ENCODE data around the gene LRP11. TPM values are rescaled to one million over a fixed set of nuclear protein-coding genes. Genes with fewer than 3 reads are reported as not detected.
A peak's percentile ranks its signal among the peaks of the same experiment; 100 is the strongest.
"Not testable (repeated sequence)": the region's sequence is repeated elsewhere in the genome, so short reads cannot be mapped to it uniquely, and the experiment has no call there.

Gene LRP11
- total and polyA plus RNA-seq, 2 experiments from 2014 or later, result 50.3 to 108 TPM

DNA sequence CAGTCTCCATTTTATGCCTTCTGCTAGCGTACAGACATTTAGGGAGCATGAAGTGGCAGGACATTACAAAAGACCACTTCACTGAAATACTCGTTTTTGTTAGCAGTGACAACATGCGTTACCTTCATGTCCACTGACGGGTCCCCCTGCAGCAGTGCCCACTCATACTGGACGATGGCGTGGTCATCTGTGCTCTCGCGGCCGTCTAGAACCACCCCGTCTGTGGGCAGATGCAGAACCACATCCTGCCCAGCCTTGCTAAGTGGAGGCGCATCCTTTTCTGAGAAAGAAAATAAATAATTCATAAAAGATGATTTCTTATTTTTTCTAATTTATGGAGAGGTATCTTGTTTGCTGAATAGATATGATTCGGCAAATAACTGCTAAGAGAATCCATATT, 11.3 kb downstream of the LRP11 start:
- Histone ChIP-seq H2AFZ (no peak overlapping the region), H3K9ac (no peak overlapping the region), H3K9me3 (ENCODE audit: low read depth) (no peaks in the 10 kb centered on the region), H3K27me3 (replicated peaks; ENCODE audit: insufficient read depth) (no peaks in the 10 kb centered on the region), H3K9me2 (ENCODE audit: insufficient read depth) (no peaks in the 10 kb centered on the region), H3F3A (ENCODE audit: insufficient read depth) (peaks cover 67% of the 10 kb centered on the region), H3K36me3 (ENCODE audit: low read depth) (0 out of 2 replicates have a peak, but pooled peaks cover 4% of the 10 kb centered on the region), H3K4me1 (ENCODE audit: insufficient read depth) (peaks cover 68% of the 10 kb centered on the region), H3K79me2 (ENCODE audit: insufficient read depth) (peaks cover 77% of the 10 kb centered on the region), H3K27ac (0 out of 2 replicates have a peak overlapping the region, but pooled peaks have one; percentile 47), H4K20me1 (ENCODE audit: insufficient read depth) (no peaks in the 10 kb centered on the region), H3K4me2 (ENCODE audit: unreplicated experiment) (no peak overlapping the region), H3K4me3 (no peak overlapping the region)
- in situ Hi-C loops (cut with MboI), result no loop called here
- TF ChIP-seq EZH2phosphoT487 (IDR thresholded peaks at IDR 0.05; ENCODE audit: insufficient read depth, low read depth), result no peak
- no peak for TF ChIP-seq EZH2 (IDR thresholded peaks at IDR 0.05; ENCODE audit: insufficient read depth, poor library complexity, severe bottlenecking)
- DNase-seq, result no peak
- WGBS, 2 experiments (ENCODE audit: low coverage in 1 of 2, low lambda C conversion rate in 2 of 2, missing lambda C conversion rate in 2 of 2), result 94 to 95% methylated on average over 12 of the region's 12 CpGs

DNA sequence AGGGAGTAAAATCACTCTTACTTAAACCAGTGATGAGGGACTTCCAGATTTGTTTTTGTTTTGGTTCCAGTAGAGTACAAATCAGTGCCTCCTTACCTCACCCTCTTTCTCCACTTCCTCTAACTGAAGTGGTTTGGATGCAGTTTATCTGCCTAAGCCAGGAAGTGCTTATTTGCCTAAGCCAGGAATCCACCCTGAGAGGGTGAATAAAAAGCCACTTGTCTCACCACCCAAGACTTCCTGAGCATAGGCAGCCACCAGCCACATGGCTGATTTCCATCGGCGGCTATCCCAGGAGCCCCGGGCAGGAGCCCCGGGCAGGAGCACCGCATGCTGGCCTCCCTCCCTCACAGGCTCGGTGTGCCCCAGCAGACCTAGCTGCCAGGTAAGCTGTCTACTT, 12.0 kb downstream of the LRP11 start:
- Histone ChIP-seq H2AFZ (no peak overlapping the region), H3K4me2 (ENCODE audit: unreplicated experiment) (peak overlapping the region; percentile 16), H4K20me1 (ENCODE audit: insufficient read depth) (no peaks in the 10 kb centered on the region), H3K27me3 (replicated peaks; ENCODE audit: insufficient read depth) (no peaks in the 10 kb centered on the region), H3K79me2 (ENCODE audit: insufficient read depth) (peaks cover 70% of the 10 kb centered on the region), H3K9ac (no peak overlapping the region), H3K36me3 (ENCODE audit: low read depth) (0 out of 2 replicates have a peak, but pooled peaks cover 4% of the 10 kb centered on the region), H3K9me2 (ENCODE audit: insufficient read depth) (no peaks in the 10 kb centered on the region), H3K27ac (peak overlapping the region; percentile 47), H3K4me1 (ENCODE audit: insufficient read depth) (peaks cover 69% of the 10 kb centered on the region), H3F3A (ENCODE audit: insufficient read depth) (peaks cover 68% of the 10 kb centered on the region), H3K9me3 (ENCODE audit: low read depth) (no peaks in the 10 kb centered on the region), H3K4me3 (no peak overlapping the region)
- peak; percentile 37 for DNase-seq
- in situ Hi-C loops (cut with MboI), result no loop called here
- TF ChIP-seq EZH2phosphoT487 (IDR thresholded peaks at IDR 0.05; ENCODE audit: insufficient read depth, low read depth) (no peak), EZH2 (IDR thresholded peaks at IDR 0.05; ENCODE audit: insufficient read depth, poor library complexity, severe bottlenecking) (no peak)
- 88 to 90% methylated on average over 6 of the region's 6 CpGs for WGBS, 2 experiments (ENCODE audit: low coverage in 1 of 2, low lambda C conversion rate in 2 of 2, missing lambda C conversion rate in 2 of 2)

DNA sequence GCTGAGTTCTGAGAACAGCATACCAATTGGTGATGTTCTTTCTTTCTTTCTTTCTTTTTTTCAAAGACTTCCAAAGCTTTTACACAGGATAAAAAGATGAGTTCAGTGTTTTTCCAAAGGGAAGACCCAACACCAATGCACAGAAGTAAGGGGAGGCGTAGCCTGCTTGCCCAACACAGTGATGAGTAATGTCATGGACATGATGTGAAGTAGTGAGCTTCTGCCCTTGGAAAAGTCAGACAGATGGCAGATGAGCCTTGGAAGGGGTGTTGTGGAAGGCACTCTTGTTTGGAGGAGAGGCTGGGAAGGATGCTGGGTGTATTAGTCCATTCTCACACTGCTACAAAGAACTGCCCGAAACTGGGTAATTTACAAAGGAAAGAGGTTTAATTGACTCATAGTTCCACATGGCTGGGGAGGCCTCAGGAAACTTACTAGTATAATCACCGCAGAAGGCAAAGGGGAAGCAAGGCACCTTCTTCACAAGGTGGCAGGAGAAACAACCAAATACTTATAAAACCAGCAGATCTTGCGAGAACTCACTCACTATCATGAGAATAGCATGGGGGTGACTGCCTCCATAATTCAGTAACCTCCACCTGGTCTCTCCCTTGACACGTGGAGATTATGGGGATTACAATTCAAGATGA, 12.6 kb downstream of the LRP11 start:
- peaks cover 64% of the 10 kb centered on the region for H3K79me2 ChIP-seq (ENCODE audit: insufficient read depth)
- H3K9me2 ChIP-seq (ENCODE audit: insufficient read depth), result no peaks in the 10 kb centered on the region
- WGBS, 2 experiments (ENCODE audit: low coverage in 1 of 2, low lambda C conversion rate in 2 of 2, missing lambda C conversion rate in 2 of 2), result 78 to 83% methylated on average over 5 of the region's 5 CpGs
- peaks cover 69% of the 10 kb centered on the region for H3K4me1 ChIP-seq (ENCODE audit: insufficient read depth)
- H4K20me1 ChIP-seq (ENCODE audit: insufficient read depth), result no peaks in the 10 kb centered on the region
- H2AFZ ChIP-seq, result no peak overlapping the region
- H3F3A ChIP-seq (ENCODE audit: insufficient read depth), result peaks cover 67% of the 10 kb centered on the region
- no peak overlapping the region for H3K4me3 ChIP-seq
- H3K27me3 ChIP-seq (replicated peaks; ENCODE audit: insufficient read depth), result no peaks in the 10 kb centered on the region
- H3K36me3 ChIP-seq (ENCODE audit: low read depth), result 0 out of 2 replicates have a peak, but pooled peaks cover 4% of the 10 kb centered on the region
- peak overlapping the region; percentile 47 for H3K27ac ChIP-seq
- no peak overlapping the region for H3K9ac ChIP-seq
- no peaks in the 10 kb centered on the region for H3K9me3 ChIP-seq (ENCODE audit: low read depth)
- DNase-seq, result peak; percentile 82
- H3K4me2 ChIP-seq (ENCODE audit: unreplicated experiment), result peak overlapping the region; percentile 16
- no peak for TF ChIP-seq EZH2phosphoT487 (IDR thresholded peaks at IDR 0.05; ENCODE audit: insufficient read depth, low read depth)
- in situ Hi-C loops (cut with MboI), result no loop called here

DNA sequence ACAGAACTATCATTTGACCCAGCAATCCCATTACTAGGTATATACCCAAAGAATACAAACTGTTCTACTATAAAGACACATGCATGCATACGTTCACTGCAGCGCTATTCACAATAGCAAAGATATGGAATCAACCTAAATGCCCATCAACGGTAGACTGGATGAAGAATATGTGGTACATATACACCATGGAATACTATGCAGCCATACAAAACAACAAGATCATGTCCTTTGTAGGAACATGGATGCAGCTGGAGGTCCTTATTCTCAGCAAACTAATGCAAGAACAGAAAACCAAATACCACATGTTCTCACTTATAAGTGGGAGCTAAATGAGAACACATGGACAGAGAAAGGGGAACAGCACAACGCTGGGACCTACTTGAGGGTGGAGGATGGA, 15.8 kb downstream of the LRP11 start:
- H2AFZ ChIP-seq; H3K9me2 ChIP-seq (ENCODE audit: insufficient read depth); H3K9me3 ChIP-seq (ENCODE audit: low read depth); in situ Hi-C loops (cut with MboI); H3K4me2 ChIP-seq (ENCODE audit: unreplicated experiment); DNase-seq; H4K20me1 ChIP-seq (ENCODE audit: insufficient read depth); H3K4me3 ChIP-seq; H3K36me3 ChIP-seq (ENCODE audit: low read depth); H3K27me3 ChIP-seq (replicated peaks; ENCODE audit: insufficient read depth); H3K9ac ChIP-seq: not testable (repeated sequence)
- peaks cover 59% of the 10 kb centered on the region for H3K4me1 ChIP-seq (ENCODE audit: insufficient read depth)
- peak overlapping the region; percentile 56 for H3K27ac ChIP-seq
- peaks cover 62% of the 10 kb centered on the region for H3K79me2 ChIP-seq (ENCODE audit: insufficient read depth)
- 78 to 83% methylated on average over 4 of the region's 4 CpGs for WGBS, 2 experiments (ENCODE audit: low coverage in 1 of 2, low lambda C conversion rate in 2 of 2, missing lambda C conversion rate in 2 of 2)
- peaks cover 42% of the 10 kb centered on the region for H3F3A ChIP-seq (ENCODE audit: insufficient read depth)

DNA sequence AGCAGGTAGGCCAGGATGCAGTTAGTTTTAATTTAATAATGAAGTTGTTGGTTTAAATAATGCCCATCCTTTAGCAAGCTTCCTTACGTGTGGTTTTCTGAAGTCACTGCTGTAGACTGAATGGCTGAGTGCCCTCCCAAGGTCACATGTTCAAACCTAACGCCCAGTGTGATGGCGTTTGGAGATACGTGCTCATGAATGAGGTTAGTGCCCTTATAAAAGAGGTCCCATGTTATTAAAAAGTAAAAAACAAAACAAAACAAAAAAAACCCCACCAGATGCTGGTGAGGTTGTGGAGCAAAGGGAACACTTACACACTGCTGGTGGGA, 16.3 kb downstream of the LRP11 start:
- 66 to 71% methylated on average over 4 of the region's 4 CpGs for WGBS, 2 experiments (ENCODE audit: low coverage in 1 of 2, low lambda C conversion rate in 2 of 2, missing lambda C conversion rate in 2 of 2)
- H3K27ac ChIP-seq, result peak overlapping the region; percentile 56
- in situ Hi-C loops (cut with MboI), result no loop called here
- no peak overlapping the region for H3K9ac ChIP-seq
- peaks cover 42% of the 10 kb centered on the region for H3F3A ChIP-seq (ENCODE audit: insufficient read depth)
- no peak overlapping the region for H3K4me2 ChIP-seq (ENCODE audit: unreplicated experiment)
- H4K20me1 ChIP-seq (ENCODE audit: insufficient read depth), result no peaks in the 10 kb centered on the region; the same call in 1 of the 2 replicates
- 0 out of 2 replicates have a peak, but pooled peaks cover 4% of the 10 kb centered on the region for H3K36me3 ChIP-seq (ENCODE audit: low read depth)
- no peaks in the 10 kb centered on the region for H3K9me2 ChIP-seq (ENCODE audit: insufficient read depth)
- H3K9me3 ChIP-seq (ENCODE audit: low read depth), result no peaks in the 10 kb centered on the region
- H3K27me3 ChIP-seq (replicated peaks; ENCODE audit: insufficient read depth), result no peaks in the 10 kb centered on the region
- peaks cover 59% of the 10 kb centered on the region for H3K4me1 ChIP-seq (ENCODE audit: insufficient read depth)
- no peak for DNase-seq
- H2AFZ ChIP-seq, result no peak overlapping the region
- H3K79me2 ChIP-seq (ENCODE audit: insufficient read depth), result peaks cover 58% of the 10 kb centered on the region
- H3K4me3 ChIP-seq, result no peak overlapping the region
- no peak for TF ChIP-seq EZH2 (IDR thresholded peaks at IDR 0.05; ENCODE audit: insufficient read depth, poor library complexity, severe bottlenecking)
- no peak for TF ChIP-seq EZH2phosphoT487 (IDR thresholded peaks at IDR 0.05; ENCODE audit: insufficient read depth, low read depth)

All from GM23248 (cell line).